GM12801 (cell line): Measurements from ENCODE around the gene TLCD4.

Experiments
- TF ChIP-seq, protein P1 (sequence below): IDR thresholded peaks from one replicate; pipeline ENCODE4 v1.5.1; 2011; ENCODE audit warnings: control low read depth; ENCODE audit not compliant: insufficient read length; ENCODE audit errors: extremely low read depth

TLCD4 gene

DNA sequence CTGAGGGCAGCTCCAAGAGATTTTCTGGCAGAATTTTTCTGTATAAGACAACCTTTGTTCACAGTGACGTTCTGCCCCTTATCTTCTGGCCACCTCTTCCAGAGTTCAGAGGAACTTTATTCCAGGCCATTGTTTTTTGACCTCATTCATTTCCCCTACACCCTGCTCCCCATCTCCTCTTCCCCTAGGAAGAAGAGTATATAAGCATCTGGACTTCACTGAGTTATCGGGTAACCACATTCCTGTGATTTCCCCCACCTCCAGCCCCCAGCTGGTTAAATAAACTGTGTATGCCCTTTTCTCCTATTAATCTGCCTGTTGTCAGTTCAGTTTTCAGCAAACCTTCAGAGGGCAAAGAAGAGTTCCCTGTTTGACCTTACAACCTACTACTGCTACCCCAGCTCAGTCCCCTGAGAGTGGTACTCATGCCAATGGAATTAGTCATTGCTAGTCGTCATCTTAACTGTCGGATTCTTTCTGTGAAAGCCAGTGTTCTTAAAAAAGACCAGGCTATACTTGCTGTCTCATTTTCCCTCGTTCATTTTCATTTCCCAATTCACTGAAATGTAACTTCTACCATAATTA, 30.1 kb upstream of the TLCD4 start:
- TF ChIP-seq, protein P1, sequence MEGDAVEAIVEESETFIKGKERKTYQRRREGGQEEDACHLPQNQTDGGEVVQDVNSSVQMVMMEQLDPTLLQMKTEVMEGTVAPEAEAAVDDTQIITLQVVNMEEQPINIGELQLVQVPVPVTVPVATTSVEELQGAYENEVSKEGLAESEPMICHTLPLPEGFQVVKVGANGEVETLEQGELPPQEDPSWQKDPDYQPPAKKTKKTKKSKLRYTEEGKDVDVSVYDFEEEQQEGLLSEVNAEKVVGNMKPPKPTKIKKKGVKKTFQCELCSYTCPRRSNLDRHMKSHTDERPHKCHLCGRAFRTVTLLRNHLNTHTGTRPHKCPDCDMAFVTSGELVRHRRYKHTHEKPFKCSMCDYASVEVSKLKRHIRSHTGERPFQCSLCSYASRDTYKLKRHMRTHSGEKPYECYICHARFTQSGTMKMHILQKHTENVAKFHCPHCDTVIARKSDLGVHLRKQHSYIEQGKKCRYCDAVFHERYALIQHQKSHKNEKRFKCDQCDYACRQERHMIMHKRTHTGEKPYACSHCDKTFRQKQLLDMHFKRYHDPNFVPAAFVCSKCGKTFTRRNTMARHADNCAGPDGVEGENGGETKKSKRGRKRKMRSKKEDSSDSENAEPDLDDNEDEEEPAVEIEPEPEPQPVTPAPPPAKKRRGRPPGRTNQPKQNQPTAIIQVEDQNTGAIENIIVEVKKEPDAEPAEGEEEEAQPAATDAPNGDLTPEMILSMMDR: no peak

DNA sequence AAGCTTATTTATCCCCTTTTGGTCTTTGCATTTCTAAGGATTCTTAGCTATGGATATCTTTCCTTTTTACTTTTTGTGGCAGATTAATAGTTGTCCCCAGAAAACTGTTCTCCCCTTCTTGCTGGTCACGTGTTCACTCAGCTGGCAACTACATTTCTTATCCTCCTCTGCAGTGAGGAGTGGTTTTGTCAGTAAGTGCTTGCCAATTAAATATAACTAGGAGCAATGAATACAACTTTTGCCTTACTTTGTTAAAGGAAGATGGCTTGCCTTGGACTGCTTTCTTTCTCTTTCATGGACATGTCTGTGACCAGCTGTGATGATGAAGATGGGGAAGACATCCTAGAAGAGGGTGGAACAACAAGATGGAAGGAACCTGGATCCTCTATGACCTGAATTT, 28.9 kb upstream of the TLCD4 start:
- TF ChIP-seq, protein P1: no peak

DNA sequence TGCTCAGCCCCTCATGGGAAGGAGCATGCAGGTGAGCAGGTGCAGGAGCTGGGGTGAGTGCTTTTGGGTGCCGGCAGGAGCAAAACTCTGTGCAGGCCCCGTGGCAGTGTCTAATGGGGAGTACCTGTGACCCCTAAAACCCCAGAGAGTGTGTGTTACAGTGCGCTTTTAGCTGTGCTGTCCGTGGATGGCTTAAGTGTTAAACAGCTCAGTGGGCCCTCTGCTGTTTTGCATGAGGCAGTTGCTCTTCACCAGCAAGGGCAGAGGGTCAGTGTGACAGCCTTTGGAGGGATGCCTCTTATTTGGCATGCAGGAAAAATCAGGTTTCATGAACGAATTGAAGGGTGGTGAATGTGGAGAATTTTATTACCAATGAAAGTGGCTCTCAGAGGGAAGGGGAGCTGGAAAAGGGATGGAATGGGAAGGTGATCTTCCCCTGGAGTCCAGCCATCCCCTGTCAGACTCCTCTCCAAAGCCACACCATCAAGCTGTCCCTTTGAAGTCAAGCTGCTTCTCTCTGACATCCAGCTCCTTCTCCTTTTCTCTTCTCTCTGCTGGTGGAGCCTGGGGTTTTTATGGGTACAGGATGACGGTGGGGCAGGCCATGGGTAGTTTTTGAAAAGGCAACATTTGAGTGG, 27.4 kb upstream of the TLCD4 start:
- TF ChIP-seq, protein P1: no peak

DNA sequence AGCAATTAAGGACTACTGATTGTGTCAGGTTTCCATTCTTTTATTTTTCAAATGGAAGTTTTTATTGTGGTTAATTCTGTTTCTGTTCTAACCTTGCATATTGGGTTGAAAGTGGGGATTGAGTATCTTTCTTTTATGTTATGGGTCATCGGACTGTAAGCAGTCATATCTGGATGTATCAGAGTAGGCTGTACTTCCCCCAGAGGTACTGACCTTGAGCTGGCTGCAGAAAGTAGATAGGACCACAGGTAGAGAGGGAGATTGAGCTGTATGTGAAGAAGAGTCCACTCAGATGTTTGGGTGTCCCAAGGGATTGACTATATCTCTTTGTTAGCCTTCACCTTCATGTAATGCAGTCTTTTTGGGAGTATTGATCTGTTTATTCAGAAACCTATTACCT, 23.9 kb upstream of the TLCD4 start:
- TF ChIP-seq, protein P1: no peak

DNA sequence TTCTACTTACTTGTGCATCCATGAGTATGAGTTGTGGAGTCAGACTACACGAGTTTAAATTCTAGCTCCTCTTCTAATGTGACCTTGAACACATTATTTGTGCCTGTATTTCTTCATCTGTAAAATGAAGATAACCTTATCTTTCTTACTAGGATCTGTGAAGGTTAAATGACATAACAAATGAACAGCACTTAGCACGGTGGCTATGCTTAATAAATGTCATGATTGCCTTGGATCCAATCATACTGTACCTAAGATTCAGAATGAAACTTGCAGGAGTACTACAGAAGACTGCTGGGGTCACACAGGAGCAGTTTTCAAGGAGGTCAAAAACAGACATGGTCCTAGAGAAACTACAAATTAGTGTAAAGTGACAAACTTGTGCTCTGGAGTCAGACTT, 22.2 kb upstream of the TLCD4 start:
- TF ChIP-seq, protein P1: no peak

DNA sequence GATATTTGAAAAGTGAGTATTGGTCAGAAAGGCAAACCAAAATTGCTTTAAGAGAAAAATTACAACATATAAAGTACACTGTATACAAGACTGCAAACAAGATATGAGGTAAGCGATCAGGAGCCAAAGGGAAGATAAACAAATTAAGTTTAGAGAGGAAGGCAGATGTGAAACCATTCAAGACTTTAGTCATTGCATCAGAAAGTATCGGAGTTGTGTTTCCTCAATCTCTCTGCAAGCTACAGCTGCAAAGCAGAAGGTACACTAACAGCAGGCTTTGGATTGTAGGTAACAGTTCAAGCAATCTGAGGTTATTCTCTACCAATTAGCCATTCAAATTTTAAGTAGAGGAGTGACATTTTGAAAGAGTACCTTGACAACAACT, 21.3 kb upstream of the TLCD4 start:
- TF ChIP-seq, protein P1: no peak

DNA sequence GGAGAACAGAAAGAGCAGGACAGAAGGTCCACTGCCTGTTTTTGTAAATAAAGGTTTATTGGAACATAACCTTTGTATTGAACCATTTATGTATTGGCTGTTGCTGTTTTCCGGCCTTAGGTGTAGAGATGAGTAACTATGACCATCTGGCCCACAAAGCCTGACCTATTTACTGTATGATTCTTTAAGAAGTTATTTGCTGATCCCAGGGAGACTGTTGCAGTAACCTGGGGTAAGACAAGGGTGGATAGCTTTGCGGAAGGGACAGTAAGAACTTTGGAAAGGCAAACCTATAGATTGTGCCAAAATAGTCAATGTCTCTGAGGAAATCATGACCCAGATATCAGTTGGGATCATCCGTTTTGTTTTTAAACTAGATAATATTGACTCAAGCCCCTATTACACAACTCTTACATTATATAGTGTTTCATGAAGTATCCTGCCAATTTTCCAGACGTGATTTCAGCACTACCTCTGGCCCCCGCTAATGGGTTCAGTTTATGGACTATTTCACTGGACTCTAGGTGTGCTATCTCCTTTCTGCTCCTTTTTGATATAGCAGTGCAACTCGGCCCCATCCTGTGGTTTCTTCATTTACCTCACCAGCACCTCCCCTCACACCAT, 20.8 kb upstream of the TLCD4 start:
- TF ChIP-seq, protein P1: no peak
